A673 (cell line): ENCODE results near the gene RAB11FIP4. TPM values are rescaled to one million over a fixed set of nuclear protein-coding genes. Genes with fewer than 3 reads are reported as not detected.

Experiments used
- BruUV-seq: library from RNA; stranded (reverse); fragments of 400-500 nt; replicated peaks from 2 replicates; lab custom pipeline; 2021; lab: Mats Ljungman, UMichigan
- CTCF ChIA-PET: fragments of 300-600 bp; sonication (Branson Sonifier 250); formaldehyde crosslinking; loops from one replicate; lab custom pipeline; 2022; ENCODE audit warnings: antibody characterized with exemption; lab: Charles Lee
- POLR2A ChIA-PET: fragments of 300-600 bp; sonication (Branson Sonifier 250); formaldehyde crosslinking; loops from one replicate; lab custom pipeline; 2022; ENCODE audit warnings: antibody characterized with exemption; ENCODE audit not compliant: low non-redundant PET; lab: Charles Lee
- DNase-seq: peaks from one replicate; pipeline ENCODE4 v3.0.0-alpha.2; 2015; ENCODE audit warnings: low spot score
- H3K27ac ChIP-seq: fragments of 200-600 bp; sonication (generic); 2 replicates; pipeline ENCODE4 v1.5.1; 2016; ENCODE audit warnings: mixed run types, low read depth, mild to moderate bottlenecking, mixed read lengths, antibody characterized with exemption, low read length; ENCODE audit not compliant: poor library complexity, severe bottlenecking
- H3K27me3 ChIP-seq: fragments of 200-600 bp; sonication (generic); replicated peaks from 2 replicates; pipeline ENCODE4 v1.6.1; 2017; ENCODE audit warnings: mixed run types, low read depth, mild to moderate bottlenecking, mixed read lengths, antibody characterized with exemption, low read length; ENCODE audit not compliant: insufficient read depth, poor library complexity
- H3K36me3 ChIP-seq: fragments of 200-600 bp; sonication (generic); 2 replicates; pipeline ENCODE4 v1.6.1; 2016; ENCODE audit warnings: mixed run types, mild to moderate bottlenecking, mixed read lengths, antibody characterized with exemption, low read length; ENCODE audit not compliant: insufficient read depth, poor library complexity, severe bottlenecking
- H3K4me1 ChIP-seq: fragments of 200-600 bp; sonication (generic); 2 replicates; pipeline ENCODE4 v1.6.1; 2017; ENCODE audit warnings: mixed run types, mild to moderate bottlenecking, mixed read lengths, antibody characterized with exemption, low read length; ENCODE audit not compliant: insufficient read depth, poor library complexity, severe bottlenecking
- H3K4me3 ChIP-seq: fragments of 200-600 bp; sonication (generic); 2 replicates; pipeline ENCODE4 v1.5.1; 2016; ENCODE audit warnings: low read depth, mixed run types, mild to moderate bottlenecking, mixed read lengths, low read length; ENCODE audit not compliant: poor library complexity, severe bottlenecking
- H3K9me3 ChIP-seq: fragments of 200-600 bp; sonication (generic); 2 replicates; pipeline ENCODE4 v1.6.1; 2016; ENCODE audit warnings: mixed run types, low read depth, mild to moderate bottlenecking, mixed read lengths, antibody characterized with exemption, low read length; ENCODE audit not compliant: poor library complexity, severe bottlenecking
- CTCF ChIP-seq: fragments of 300-800, 200-600 bp; sonication (generic); conservative IDR thresholded peaks from 2 replicates; pipeline ENCODE4 v1.5.1; 2017; ENCODE audit warnings: low read depth, mild to moderate bottlenecking, antibody characterized with exemption, low read length, moderate library complexity, mixed read lengths
- EZH2 ChIP-seq: fragments of 200-600 bp; sonication (generic); IDR thresholded peaks from 2 replicates; pipeline ENCODE4 v1.6.1; 2017; ENCODE audit warnings: borderline replicate concordance, low read depth, mild to moderate bottlenecking, mixed read lengths, antibody characterized with exemption, low read length; ENCODE audit not compliant: poor library complexity, severe bottlenecking
- intact Hi-C: fragments of 100-400 bp; cut with micrococcal nuclease; formaldehyde crosslinking; loops from one replicate; pipeline ENCODE4 v1.10.0; 2022; ENCODE audit not compliant: unreplicated experiment
- total RNA-seq: library from RNA; stranded (reverse); gene quantifications from 2 replicates; pipeline ENCODE4 v1.2.3, GENCODE V29; 2021

The RAB11FIP4 gene
- total RNA-seq, 1 experiment from 2014 or later = 2.4 TPM

- ChIA-PET POLR2A (no interaction called here), CTCF (no interaction called here)
- no peak for DNase-seq
- no TSS peak for BruUV-seq
- no peaks in the 10 kb centered on the region for H3K27me3 ChIP-seq
- no peak overlapping the region for H3K27ac ChIP-seq
- no peak overlapping the region for H3K4me3 ChIP-seq
- H3K4me1 ChIP-seq = no peaks in the 10 kb centered on the region
- no peaks in the 10 kb centered on the region for H3K36me3 ChIP-seq
- H3K9me3 ChIP-seq = no peaks in the 10 kb centered on the region
- no peak for TF ChIP-seq CTCF
- TF ChIP-seq EZH2 = no peak
- intact Hi-C loops = loop anchor here (5.0 kb wide), 1 partner anchor 456 kb away; no protein-coding TSS in a partner anchor
Observed at GRCh38 chr17:31386542-31387075, 4.9 kb upstream of the RAB11FIP4 start.

DNA sequence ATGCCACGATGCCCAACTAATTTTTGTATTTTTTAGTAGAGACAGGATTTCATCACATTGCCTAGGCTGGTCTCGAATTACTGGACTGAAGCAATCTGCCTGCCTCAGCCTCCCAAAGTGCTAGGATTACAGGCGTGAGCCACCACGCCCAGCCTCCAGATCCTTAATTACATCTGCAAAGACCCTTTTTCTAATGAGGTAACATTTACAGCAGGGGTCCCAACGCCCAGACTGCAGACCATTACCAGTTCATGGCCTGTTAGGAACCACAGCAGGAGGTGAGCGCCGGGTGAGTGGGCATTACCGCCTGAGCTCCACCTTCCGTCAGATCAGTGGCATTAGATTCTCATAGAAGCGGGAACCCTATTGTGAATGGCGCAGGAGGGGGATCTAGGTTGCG is 4.0 kb upstream of the RAB11FIP4 start:
- no peak for DNase-seq
- POLR2A ChIA-PET = no interaction called here

DNA sequence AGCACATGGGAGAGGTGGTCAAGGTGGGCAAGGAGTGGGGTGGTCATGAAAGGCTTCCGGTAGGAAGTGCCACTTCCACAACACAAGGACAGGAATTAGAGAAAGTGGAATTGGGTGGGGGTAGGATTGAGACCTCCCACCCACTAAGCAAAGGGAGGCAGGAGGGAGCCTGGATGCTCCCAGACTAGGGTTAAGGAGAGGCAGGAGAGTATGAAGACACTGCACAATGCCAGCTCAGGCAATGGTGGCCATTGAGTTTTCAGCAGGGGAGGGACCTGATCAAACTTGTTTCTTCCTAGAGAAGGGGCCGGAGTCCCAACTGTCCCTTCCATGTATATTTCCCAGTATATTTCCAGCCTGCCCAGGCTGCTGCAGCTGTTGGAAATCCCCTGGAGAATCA is 3.1 kb upstream of the RAB11FIP4 start:
- no peak for TF ChIP-seq CTCF
- no peak for TF ChIP-seq EZH2
- Histone ChIP-seq H3K9me3 (no peaks in the 10 kb centered on the region), H3K4me3 (no peak overlapping the region), H3K27me3 (no peaks in the 10 kb centered on the region), H3K27ac (no peak overlapping the region), H3K36me3 (no peaks in the 10 kb centered on the region), H3K4me1 (no peaks in the 10 kb centered on the region)
- ChIA-PET CTCF (interaction anchor here (0.8 kb wide), 1 partner anchor 184 kb away, joined by 3 read pairs; no protein-coding TSS in a partner anchor), POLR2A (no interaction called here)
- no peak for DNase-seq
- BruUV-seq = no TSS peak
- intact Hi-C loops = loop anchor here (2.0 to 5.0 kb wide), 2 partner anchors 136 to 454 kb away; no protein-coding TSS in a partner anchor

More for the DNA sequence above, 4.0 kb upstream of the RAB11FIP4 start:
- no peaks in the 10 kb centered on the region for H3K36me3 ChIP-seq
- no peaks in the 10 kb centered on the region for H3K27me3 ChIP-seq
- no peaks in the 10 kb centered on the region for H3K4me1 ChIP-seq
- CTCF ChIA-PET = no interaction called here
- intact Hi-C loops = loop anchor here (5.0 kb wide), 1 partner anchor 455 kb away; no protein-coding TSS in a partner anchor
- H3K27ac ChIP-seq = no peak overlapping the region
- no peaks in the 10 kb centered on the region for H3K9me3 ChIP-seq
- TF ChIP-seq EZH2 (no peak), CTCF (no peak)
- BruUV-seq = no TSS peak
- H3K4me3 ChIP-seq = no peak overlapping the region
